HCT116 (cell line): ENCODE results near the gene SLC37A3.

Experiments
- CBX3 ChIP-seq: IDR thresholded peaks from 2 replicates; pipeline ENCODE4 v1.6.1; 2012; ENCODE audit warnings: low read depth
- CEBPB ChIP-seq: IDR thresholded peaks from 2 replicates; pipeline ENCODE4 v1.6.1; 2012; ENCODE audit warnings: low read depth
- ELF1 ChIP-seq: IDR thresholded peaks from 2 replicates; pipeline ENCODE4 v1.6.1; 2012; ENCODE audit warnings: low read depth, borderline replicate concordance
- EZH2 ChIP-seq: fragments of 200-600 bp; sonication (generic); IDR thresholded peaks from 2 replicates; pipeline ENCODE4 v1.6.1; 2017; ENCODE audit warnings: antibody characterized with exemption, mixed run types
- EZH2phosphoT487 ChIP-seq: fragments of 200-600 bp; IDR thresholded peaks from 2 replicates; pipeline ENCODE4 v1.6.1; 2018; ENCODE audit warnings: antibody characterized with exemption, borderline replicate concordance
- JUND ChIP-seq: IDR thresholded peaks from 2 replicates; pipeline ENCODE4 v1.6.1; 2012
- POLR2A ChIP-seq: IDR thresholded peaks from 2 replicates; pipeline ENCODE4 v1.7.0; 2011; ENCODE audit warnings: borderline replicate concordance; ENCODE audit not compliant: insufficient read depth, insufficient read length; ENCODE audit errors: extremely low read depth
- POLR2AphosphoS5 ChIP-seq: IDR thresholded peaks from 2 replicates; pipeline ENCODE4 v1.6.1; 2011; ENCODE audit warnings: mild to moderate bottlenecking, low read depth, low read length, moderate library complexity
- TF ChIP-seq, protein P1 (sequence below), 3 experiments: fragments of 200-600 bp in 1 of 3; sonication (generic) in 1 of 3; IDR thresholded peaks in 2 of 3; conservative IDR thresholded peaks in 1 of 3; 2 replicates each; pipeline ENCODE4 v1.5.1; 2012 to 2017; ENCODE audit warnings: low read depth in 2 of 3, low read length in 2 of 3, antibody characterized with exemption in 1 of 3, borderline replicate concordance in 1 of 3, control low read depth in 1 of 3, mild to moderate bottlenecking in 1 of 3, mixed read lengths in 1 of 3, mixed run types in 1 of 3, moderate library complexity in 1 of 3; ENCODE audit not compliant: insufficient read depth in 1 of 3
- TF ChIP-seq, protein P2 (sequence below): IDR thresholded peaks from 2 replicates; pipeline ENCODE4 v1.6.1; 2012; ENCODE audit warnings: low read depth
- TF ChIP-seq, protein P3 (sequence below): IDR thresholded peaks from 2 replicates; pipeline ENCODE4 v1.6.1; 2012

DNA sequence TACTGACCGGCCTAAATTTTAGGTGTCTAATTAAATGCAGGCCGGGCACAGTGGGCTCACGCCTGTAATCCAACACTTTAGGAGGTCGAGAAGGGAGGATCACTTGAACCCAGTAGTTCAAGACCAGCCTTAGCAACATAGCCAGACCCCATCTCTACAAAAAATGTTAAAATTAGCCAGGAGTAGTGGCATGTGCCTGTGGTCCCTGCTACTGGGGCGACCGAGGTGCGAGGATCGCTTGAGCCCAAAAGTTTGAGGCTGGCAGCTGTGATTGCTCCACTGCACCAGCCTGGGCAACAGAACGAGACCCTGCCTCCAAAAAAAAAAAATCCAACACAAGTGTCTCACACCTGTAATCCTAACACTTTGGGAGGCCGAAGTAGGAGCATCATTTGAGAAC, 491 bp upstream of the SLC37A3 start:
- TF ChIP-seq, protein P1, sequence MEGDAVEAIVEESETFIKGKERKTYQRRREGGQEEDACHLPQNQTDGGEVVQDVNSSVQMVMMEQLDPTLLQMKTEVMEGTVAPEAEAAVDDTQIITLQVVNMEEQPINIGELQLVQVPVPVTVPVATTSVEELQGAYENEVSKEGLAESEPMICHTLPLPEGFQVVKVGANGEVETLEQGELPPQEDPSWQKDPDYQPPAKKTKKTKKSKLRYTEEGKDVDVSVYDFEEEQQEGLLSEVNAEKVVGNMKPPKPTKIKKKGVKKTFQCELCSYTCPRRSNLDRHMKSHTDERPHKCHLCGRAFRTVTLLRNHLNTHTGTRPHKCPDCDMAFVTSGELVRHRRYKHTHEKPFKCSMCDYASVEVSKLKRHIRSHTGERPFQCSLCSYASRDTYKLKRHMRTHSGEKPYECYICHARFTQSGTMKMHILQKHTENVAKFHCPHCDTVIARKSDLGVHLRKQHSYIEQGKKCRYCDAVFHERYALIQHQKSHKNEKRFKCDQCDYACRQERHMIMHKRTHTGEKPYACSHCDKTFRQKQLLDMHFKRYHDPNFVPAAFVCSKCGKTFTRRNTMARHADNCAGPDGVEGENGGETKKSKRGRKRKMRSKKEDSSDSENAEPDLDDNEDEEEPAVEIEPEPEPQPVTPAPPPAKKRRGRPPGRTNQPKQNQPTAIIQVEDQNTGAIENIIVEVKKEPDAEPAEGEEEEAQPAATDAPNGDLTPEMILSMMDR (IDR thresholded peaks at IDR 0.05 in 2 of 3, conservative IDR thresholded peaks at IDR 0.05 in 1 of 3; ENCODE audit: borderline replicate concordance in 1 of 3, insufficient read depth in 1 of 3, low read depth in 2 of 3, low read length in 2 of 3) = no peak
- TF ChIP-seq POLR2A = no peak
- TF ChIP-seq, protein P2, sequence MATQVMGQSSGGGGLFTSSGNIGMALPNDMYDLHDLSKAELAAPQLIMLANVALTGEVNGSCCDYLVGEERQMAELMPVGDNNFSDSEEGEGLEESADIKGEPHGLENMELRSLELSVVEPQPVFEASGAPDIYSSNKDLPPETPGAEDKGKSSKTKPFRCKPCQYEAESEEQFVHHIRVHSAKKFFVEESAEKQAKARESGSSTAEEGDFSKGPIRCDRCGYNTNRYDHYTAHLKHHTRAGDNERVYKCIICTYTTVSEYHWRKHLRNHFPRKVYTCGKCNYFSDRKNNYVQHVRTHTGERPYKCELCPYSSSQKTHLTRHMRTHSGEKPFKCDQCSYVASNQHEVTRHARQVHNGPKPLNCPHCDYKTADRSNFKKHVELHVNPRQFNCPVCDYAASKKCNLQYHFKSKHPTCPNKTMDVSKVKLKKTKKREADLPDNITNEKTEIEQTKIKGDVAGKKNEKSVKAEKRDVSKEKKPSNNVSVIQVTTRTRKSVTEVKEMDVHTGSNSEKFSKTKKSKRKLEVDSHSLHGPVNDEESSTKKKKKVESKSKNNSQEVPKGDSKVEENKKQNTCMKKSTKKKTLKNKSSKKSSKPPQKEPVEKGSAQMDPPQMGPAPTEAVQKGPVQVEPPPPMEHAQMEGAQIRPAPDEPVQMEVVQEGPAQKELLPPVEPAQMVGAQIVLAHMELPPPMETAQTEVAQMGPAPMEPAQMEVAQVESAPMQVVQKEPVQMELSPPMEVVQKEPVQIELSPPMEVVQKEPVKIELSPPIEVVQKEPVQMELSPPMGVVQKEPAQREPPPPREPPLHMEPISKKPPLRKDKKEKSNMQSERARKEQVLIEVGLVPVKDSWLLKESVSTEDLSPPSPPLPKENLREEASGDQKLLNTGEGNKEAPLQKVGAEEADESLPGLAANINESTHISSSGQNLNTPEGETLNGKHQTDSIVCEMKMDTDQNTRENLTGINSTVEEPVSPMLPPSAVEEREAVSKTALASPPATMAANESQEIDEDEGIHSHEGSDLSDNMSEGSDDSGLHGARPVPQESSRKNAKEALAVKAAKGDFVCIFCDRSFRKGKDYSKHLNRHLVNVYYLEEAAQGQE = no peak
- TF ChIP-seq CEBPB = no peak
- no peak for TF ChIP-seq POLR2AphosphoS5
- TF ChIP-seq EZH2 = no peak
- TF ChIP-seq ELF1 = no peak
- no peak for TF ChIP-seq EZH2phosphoT487
- no peak for TF ChIP-seq CBX3
- TF ChIP-seq JUND = no peak
- TF ChIP-seq, protein P3, sequence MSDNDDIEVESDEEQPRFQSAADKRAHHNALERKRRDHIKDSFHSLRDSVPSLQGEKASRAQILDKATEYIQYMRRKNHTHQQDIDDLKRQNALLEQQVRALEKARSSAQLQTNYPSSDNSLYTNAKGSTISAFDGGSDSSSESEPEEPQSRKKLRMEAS = no peak
